Measurements from ENCODE around the gene LSG1.
"Not testable (repeated sequence)": the region's sequence is repeated elsewhere in the genome, so short reads cannot be mapped to it uniquely, and the experiment has no call there.

LSG1 gene

DNA sequence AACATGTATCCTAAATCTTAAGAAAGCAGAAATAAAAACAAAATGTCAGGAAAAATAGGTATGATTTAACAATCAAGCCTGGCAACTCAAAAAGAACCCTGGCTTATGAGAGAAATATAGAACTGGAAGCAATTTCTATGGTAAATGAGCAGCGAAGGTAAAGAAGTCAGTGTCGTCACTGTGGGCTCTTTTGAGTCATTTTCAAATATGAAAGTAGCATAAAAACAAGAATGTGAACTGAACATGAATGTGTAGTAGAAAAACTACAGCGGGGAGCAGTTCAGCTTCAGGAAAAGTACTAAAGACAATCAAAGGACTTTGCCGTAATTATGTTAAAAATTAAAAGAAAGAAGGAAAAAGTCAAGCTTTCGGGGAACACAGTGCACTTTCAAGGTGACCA, 17.5 kb downstream of the LSG1 start:
- peak; percentile 81 for DNase-seq

DNA sequence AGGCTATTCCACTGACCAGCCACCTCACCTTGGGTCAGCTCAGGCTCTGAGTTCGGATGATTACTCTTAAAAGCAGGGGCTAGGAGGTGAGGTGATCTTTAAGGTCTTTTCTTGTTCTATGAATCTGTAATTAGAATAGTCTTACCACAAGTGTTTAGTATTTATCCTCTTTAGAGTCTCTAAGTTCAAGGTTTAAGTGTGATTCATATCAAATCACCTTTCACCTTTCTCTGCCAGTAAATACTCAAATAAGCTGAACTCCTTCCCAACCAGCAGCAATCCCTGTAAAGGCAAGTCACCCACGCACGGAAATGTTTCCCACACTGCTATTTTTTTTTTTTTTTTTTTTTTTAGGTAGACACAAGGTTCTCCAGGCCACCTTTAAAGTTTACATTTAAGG, 24.2 kb downstream of the LSG1 start:
- no peak for DNase-seq

DNA sequence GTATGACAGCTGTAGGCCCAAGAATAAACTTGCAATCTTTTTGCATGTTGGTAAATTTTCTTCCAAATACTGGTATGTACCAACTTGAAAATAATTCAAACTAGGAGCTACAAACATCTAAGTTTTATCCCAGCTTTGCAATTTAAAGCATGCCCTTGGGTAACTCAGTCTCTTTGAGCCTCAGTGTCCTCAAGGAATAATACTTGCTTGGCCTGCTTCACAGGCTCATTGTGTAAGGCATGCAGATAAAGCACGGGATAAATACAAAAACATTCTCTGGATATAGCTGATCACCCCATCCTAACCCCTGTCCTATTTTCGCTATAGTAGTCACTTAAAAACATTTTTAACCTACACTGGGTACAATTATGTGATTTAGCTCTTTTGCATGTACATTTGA, 29.2 kb downstream of the LSG1 start:
- DNase-seq: no peak

DNA sequence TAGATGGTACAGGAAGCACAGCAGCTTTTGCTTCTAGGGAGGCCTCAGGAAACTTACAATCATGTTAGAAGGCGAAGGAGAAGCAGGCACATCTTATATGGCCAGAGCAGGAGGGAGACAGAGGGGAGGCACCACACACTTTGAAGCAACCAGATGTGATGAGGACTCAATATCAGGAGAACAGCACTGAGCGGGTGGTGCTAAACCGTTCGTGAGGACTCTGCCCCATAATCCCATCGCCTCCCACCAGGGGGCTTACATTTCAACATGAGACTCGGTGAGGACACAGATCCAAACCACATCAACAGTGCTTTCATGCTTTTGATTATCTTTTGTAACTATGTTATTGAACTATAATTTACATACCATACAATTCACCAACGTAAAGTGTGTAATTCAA, 31.2 kb downstream of the LSG1 start:
- peak; percentile 23 for DNase-seq

DNA sequence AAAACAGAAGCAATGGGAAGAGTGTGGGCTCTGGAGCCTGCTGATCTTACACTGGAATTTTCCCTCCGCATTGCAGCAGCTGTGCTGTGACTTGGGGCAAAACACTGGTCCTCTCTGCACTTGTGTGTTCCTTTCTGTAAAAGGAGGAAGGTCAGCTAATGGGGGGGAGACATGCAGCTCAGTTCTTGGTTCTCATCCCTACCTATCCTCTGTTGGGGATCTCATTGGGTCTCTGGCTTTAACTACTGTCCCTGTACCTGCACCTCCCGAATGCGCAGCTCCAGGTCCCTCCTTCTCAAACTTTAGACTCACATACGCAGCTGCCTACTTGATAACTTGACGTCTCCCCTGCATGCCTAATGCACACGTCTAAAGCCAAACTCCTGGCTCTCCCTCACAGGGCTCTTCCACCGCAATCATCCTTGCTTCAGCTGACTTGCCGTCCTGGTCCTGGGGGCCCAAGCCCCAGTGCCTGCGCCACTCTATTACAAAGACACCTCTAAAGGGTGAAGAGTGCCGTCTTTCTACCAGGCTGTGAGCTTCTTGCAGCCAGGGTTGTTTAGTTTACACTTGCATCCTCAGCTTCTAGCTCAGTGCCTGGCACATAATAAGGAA, 32.9 kb downstream of the LSG1 start:
- no peak for DNase-seq

DNA sequence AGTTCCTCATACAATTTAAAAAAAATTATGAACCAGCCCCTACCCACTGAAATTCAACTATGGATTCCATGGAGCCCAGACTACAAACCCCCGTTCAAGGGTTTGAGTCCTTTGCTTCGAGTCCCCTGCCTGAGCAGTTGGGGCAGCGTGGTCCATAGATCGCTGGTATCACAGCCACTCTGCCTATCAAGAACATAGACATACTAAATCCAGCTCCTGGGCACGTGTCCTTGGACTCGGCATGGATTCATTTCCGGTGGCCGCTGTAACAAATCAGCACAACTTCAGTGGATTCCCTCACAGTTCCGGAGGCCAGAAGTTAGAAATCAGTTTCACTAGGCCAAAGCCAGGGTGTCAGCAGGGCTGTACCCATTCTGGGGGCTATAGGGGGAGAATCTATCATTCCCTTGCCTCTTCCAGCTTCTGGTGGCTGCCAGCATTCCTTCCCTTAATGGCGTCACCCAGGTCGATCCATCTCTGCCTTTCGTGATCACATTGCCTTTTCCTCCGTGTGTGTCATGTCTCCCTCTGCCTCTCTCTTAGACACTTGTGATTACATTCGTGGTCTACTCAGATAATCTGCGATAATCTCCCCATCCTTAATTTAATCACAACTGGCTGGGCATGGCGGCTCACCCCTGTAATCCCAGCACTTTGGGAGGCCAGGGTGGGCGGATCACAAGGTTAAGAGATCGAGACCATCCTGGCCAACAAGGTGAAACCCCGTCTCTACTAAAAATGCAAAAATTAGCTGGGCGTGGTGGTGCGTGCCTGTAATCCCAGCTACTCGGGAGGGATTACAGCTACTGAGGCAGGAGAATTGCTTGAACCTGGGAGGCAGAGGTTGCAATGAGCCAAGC, 34.2 kb downstream of the LSG1 start:
- DNase-seq: no peak

DNA sequence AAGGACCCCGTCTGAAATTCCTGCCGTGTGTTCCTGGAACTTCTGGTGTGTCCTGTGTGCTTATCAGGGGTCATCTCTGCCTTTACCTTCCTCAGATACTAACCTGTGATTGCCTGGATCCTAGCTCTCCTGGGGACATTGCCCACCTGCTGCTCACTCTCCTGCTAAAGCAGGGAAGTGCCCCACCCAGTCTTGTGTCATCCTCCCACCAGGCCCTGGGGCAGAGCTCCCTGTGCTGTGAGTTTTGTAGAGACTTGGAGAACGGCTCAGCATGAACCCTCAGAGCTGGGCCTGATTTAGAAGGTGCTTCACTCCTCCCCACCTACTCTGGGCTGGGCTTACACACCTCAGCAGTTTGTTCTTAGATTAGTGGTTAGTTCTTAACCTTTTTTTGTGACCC, 34.9 kb downstream of the LSG1 start:
- no peak for DNase-seq

DNA sequence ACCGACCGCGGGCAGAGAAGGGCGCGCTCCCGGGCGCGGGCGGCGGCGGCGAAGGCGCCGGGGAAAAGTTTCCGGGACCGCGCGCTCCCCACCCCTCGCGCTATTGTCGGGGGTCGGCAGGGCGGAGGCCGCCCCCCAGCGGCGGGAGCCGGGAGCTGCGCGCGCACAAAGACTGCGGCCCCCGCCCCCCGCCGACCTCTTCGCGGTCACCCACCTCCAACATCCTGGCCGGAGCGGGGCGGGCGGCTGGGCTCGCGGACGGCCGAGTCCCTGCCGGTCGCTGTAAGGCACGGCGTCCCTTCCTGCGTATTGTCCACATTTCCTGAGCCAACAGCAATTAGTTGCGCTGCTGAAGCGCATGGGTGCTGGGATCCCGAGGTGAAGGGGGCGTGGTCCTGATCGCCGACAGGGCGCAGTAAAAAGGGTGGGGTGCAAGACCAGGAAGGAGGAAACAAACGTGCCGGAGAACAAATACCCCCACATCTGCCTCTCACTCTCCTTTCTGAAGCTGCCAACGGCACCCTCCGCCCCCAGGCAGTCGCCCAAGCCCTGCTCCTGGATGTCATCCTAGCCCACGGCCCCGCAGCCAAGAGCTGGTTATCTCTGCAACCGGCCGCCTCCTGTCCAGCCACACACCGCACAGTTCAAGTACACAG, 38.5 kb downstream of the LSG1 start, which contains the start of gene TMEM44:
Gene TMEM44 (minus strand): TSS at position 71 of the 656 bp plus-strand sequence. CDS start 204 bp downstream, outside the sequence.
- peak; percentile 70 for DNase-seq

DNA sequence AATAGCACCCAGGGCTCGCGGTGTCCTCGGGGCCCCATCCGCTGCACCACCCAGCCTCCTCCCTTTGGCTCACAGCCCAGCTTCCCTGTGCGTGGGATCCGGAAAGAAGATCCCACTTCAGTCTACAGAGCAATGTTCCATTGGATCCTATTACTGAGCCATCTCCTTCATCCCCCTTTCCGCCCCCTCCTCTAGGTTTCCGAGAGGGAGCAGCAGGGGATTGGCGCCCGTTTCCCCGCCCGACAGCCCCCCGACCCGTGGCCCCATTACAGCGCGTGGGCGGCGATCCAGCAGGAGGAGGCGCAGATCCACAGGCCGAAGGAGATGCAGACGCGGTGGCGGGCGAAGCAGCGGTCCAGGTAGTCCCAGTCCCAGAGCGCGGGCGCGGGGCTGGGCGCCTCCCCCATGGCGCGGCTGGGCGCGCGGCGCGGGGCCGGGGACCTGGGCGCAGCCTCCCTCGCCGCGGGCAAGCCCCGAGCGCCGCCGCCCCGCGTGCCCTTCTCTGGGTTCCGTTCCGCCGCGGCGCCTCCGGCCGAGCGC, 39.1 kb downstream of the LSG1 start:
- DNase-seq: no peak

DNA sequence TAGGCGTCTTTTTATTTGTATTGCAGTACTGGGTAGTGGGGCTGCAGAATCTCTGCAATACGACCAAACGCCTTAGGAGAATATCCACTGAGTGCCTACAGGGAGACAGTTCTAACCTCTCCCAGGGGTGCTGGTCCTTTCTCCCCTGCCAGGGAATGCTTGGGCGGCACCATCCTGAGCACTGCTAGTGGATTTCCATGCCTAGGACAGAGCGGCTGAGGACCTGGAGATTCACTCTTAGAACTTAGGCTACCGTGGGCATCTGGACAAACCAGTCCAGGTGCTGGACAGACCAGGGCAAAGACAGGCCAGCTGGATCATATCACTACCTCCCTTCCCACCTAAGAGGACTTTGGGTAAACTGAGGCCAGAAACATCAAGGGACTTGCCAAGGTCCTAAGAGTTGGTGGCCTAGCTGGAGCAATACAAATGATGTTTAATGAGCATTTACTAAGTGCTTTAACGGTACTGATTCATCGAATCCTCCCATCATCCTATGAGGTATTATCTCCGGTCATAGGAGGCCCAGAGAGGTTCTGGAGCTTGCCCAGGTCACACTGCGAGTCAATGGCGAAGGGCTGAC, 39.7 kb downstream of the LSG1 start:
- no peak for DNase-seq

DNA sequence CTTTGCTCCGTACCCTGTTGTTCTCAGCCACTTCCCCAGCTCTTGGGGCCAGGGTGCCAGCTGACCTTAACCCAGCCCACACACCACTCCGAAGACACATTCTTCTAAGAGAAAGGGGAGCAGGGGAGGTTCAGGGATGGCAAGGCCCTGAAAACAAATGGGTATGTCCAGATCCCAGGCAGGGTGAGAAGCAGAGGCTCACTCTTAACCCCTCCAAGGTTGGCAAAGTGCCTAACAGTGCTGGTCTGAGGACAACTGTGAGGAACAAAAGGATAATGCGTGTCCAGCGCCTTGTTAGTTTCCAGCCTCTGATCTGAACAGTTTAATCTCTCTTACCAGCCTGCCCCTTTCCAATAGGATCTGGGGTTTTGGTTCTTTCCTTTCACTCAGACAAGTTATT, 40.3 kb downstream of the LSG1 start:
- DNase-seq: no peak

DNA sequence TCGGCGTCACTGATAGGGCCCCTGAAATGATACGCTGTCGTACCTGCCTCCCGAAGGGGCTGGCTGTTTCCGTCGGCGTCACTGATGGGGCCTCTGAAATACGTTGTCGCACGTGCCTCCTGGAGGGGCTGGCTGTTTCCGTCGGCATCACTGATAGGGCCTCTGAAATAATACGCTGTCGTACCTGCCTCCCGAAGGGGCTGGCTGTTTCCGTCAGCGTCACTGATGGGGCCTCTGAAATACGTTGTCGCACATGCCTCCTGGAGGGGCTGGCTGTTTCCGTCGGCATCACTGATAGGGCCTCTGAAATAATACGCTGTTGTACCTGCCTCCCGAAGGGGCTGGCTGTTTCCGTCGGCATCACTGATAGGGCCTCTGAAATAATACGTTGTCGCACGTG, 41.3 kb downstream of the LSG1 start:
- not testable (repeated sequence) for DNase-seq

DNA sequence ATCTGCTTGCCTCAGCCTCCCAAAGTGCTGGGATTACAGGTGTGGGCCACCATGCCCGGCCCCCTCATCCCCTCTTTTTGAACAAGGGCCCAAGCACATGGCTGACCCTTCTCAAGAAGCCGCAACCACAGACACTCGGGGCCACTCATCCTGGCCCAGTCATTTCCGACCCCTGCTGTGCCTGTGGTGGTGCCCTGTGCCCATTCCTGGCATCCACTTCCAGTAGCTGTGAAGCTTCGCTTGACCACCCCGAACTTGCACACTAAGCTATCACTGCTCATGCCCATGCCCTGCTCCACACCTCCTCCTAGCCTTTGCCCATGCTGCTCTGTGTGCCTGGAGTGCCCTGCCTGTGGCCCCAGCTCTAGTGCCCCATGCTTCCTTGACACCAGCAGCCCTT, 47.0 kb downstream of the LSG1 start:
- DNase-seq: no peak

DNA sequence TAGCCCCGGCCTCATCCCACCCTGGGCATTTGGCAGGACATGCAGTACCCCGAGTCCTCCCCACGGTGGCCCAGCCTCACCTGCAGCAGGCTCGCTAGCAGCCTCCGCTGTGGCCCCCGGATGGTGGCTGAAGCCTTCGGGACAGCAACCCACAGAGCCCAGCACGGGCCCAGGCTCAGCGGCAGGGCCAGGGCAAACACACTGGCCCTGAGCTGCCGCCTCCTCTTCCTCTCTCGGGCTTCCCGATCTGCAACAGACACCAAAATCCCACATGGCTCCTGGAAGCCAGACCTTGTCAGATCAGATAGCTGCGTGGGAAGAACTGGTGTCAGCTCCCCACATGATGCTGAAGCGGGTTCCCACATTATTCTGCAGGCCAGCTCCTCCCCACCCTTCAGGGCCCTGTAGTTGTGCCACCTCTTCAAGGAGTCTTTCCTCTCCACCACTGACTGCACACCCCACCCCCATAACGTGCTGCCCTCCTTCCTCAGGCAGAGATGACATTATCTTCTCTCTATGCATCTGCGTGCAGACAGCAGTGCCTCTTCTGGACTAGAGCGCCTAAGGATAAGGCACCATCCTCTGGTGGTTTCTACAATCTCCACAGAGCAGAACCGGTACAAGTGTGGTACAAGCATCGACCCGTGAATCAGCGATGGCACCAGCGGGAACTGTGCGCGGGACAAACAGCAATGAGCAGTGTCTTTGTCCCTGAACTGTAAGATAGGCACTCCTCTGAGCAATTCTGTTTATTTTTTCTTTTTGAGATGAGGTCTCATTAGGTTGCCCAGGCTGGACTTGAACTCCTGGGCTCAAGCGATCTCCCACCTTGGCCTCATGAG, 48.3 kb downstream of the LSG1 start:
- DNase-seq: no peak

DNA sequence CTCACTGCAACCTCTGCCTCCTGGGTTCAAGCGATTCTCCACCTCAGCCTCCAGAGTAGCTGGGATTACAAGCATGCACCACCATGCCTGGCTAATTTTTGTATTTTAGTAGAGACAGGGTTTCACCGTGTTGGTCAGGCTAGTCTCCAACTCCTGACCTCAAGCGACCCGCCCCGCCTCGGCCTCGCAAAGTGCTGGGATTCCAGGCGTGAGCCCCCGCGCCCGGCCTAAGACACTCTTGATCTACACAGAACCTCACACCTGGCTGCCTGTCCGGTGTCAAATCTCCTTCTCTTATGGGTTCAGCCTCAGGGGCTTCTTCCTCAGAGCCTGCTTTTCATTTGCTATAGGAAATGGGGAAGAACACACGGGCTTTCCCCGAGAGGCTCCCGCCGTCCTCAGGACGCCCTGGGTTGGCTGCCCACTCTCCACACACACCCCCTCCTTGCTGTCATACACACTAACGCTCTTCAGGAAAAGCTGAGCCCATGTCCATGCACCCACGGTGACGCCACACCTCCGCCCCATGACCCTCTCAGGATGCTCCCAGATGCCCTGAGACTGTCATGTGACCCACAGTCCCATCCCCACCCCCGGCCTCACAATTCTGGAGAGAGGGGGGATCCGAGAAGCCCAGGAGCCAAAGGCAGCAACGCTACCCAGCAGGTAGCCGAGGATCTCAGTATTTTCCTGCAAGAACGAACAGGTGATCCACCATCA, 49.2 kb downstream of the LSG1 start:
- DNase-seq: no peak

DNA sequence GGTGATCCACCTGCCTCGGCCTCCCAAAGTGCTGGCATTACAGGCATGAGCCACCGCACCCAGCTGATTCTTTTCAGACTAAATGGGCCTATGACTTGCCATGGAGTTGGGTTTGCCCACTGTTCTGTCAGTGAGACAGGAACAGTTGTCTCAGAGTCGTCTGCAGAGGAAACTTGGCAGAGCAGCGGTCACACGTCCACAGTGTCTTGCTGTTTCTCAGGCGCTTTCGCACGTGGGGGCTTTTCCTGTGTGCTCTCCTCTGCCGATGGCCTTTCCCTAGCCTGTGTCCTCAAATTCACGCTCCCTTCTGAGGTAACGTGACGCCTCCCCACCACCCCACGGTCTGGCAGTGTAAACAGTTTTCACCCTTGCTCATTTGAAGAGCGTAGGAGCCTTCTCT, 50.0 kb downstream of the LSG1 start:
- no peak for DNase-seq

DNA sequence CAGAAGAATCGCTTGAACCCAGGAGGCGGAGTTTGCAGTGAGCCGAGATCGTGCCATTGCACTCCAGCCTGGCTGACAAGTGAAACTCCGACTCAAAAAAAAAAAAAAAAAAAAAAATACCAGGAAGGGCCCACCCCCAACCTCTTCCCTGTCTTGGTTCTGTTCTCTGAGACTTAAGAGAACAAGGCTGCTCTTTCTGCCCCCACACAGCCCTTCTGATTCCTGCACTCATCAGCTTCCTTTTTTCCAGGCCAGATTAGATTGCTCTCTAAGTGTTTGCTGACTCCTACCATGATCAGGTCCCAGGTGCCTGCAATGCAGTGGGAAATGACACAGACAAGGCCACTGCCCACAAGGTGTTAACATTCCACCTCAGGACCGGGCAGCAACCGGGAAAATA, 51.8 kb downstream of the LSG1 start:
- no peak for DNase-seq

DNA sequence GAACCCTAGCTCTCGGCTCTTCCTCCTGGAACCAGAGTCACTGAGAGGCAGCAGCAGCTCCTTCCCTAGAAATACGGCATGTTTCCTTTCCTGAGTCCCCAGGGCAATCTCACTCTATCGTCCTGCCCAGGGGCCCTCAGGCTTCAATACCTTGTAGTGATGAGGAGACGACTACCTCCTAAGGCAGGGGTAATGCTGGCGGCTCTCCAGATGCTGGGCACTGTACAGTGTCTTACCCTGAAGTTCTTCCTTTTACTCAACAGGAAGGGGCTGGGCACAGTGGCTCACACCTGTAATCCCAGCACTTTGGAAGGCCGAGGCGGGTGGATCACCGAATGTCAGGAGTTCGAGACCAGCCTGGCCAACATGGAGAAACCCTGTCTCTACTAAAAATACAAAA, 52.2 kb downstream of the LSG1 start:
- no peak for DNase-seq

DNA sequence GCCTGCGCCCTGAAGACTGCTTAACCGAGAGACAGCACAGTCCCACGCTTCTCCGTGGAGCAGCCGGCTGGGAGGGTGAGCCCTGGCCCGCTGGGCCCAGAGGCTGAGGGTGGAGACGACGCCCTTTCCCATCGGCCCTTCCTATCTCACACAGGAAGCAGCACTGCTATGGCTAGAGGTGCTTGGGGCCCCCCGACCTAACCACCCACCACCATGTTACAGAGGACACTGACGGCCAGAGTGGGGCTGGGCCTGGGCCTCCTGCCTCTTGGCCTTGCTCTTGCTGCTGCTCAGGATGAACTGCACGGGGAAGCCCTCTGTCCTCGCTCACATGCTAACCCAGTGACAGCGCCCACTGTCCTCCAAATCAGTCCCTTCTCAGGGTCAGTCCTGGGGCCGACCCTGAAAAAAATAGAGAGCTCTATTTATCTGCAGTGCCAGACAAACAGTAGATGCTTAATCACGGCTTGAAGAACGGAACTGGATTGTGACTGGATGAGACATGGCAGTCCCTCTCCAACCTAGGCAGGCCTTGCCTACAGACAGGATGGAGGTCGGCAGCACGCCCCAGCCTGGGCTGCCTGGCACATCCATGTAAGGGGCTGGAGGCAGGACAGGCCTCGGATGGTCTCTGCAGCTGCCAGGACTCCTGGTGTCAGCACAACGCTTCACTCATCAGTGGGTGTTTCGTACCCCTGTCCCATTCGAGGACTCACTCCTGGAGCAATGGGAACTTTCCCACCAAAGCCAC, 53.0 kb downstream of the LSG1 start:
- DNase-seq: no peak

DNA sequence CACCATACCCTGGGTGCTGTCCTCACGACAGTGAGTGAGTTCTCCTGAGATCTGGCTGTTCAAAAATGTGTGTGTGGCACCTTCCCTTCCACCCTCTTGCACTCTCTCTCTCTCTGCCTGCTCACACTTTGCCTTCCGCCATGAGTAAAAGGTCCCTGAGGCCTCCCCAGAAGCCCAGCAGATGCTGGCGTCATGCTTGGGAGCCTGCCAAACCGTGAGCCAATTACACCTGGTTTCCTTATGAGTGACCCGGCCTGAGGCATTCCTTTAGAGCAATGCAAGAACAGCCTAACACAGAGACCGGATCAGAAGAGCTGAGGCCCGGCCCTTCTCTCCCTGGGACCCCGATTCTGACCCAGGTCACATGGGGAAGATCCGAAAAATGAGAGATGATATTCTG, 54.2 kb downstream of the LSG1 start:
- no peak for DNase-seq

DNA sequence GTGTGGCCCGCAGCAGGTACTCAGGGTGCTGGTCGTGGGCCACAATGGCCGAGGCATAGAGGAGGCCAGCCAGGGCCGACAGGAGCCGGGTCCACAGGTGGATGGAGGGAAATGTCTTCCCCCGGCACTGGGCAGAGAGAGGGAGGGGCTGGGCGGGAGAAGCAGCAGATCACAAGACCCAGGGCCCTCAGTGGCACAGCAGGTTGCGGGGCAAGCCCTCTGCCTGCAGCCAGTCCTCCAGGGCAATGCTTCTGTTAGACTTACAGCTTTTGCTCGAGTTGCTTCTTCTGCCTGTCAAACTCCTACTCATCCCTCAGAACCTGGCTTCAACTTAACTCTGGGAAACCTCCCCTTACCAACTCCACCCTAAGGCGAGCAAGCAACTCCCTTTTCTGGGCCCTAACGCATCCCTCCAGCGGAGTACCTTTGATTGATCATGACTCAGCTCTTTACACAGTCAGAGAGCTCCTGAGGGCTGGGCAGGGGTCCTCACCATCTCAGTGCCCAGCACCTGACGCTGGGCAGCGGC, 54.8 kb downstream of the LSG1 start:
- DNase-seq: no peak

Measured in activated CD4-positive, alpha-beta T cell treated with anti-CD3 and anti-CD28 coated beads, Interleukin-2, amount 50 U/mL, for 16 hours (primary cell).